ENCODE measurements around the gene KCTD4. TPM values are rescaled to one million over a fixed set of nuclear protein-coding genes. Genes with fewer than 3 reads are reported as not detected.

The KCTD4 gene
- total and polyA plus RNA-seq, 2 donors (not counting 3 experiments of a cell fraction or from before 2014, with no cell fraction given) = not detected

DNA sequence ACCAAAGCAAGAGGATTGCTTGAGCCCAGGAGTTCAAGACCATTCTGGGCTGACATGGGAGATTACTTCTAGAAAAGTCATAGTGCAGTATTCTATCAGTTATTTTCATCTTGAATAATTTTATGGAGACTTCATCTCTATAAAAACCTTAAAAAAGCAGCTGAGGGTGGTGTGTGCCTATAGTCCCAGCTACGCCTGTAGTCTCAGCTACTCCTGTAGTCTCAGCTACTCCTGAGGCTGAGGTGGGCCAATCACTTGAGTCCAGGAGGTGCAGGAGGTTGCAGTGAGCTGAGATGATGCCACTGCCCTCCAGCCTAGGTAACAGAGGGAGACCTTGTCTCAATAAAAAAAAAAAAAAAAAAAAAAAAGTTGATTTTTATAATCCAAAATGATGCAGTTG is 22.1 kb upstream of the KCTD4 start:
- ChIA-PET CTCF (interaction anchor here (1.4 to 1.7 kb wide), 2 partner anchors 15 to 19 kb away, joined by 3 to 4 read pairs; no protein-coding TSS in a partner anchor), POLR2A (no interaction called here)
- Histone ChIP-seq H3K9me3 (replicated peaks; ENCODE audit: control insufficient read depth, insufficient read depth, low read length) (no peaks in the 10 kb centered on the region), H3K9me1 (replicated peaks; ENCODE audit: control insufficient read depth, extremely low read depth, insufficient read depth, low read length) (no peaks in the 10 kb centered on the region), H3K9ac (replicated peaks; ENCODE audit: extremely low read depth, insufficient read depth, low read length) (no peak overlapping the region), H3K79me2 (ENCODE audit: control insufficient read depth, insufficient read depth, low read length) (peaks cover 1% of the 10 kb centered on the region), H3K4me3 (replicated peaks in 1 of 3; ENCODE audit: insufficient read depth in 1 of 3, low read depth in 1 of 3, low read length in 3 of 3) (no peak overlapping the region), H3K36me3 (ENCODE audit: control insufficient read depth in 2 of 2, extremely low read depth in 1 of 2, insufficient read depth in 2 of 2, low read length in 2 of 2) (no peaks in the 10 kb centered on the region), H3K27me3 (ENCODE audit: control insufficient read depth in 2 of 2, insufficient read depth in 2 of 2, low read length in 2 of 2) (no peaks in the 10 kb centered on the region), H3K27ac (ENCODE audit: insufficient read depth, low read depth, low read length) (no peak overlapping the region), H3K4me1 (ENCODE audit: control insufficient read depth, extremely low read depth, insufficient read depth, low read length) (peaks cover 18% of the 10 kb centered on the region), H3K4me2 (ENCODE audit: insufficient read depth, low read length) (no peak overlapping the region), H2AFZ (ENCODE audit: low read depth, low read length) (no peak overlapping the region), H4K20me1 (replicated peaks; ENCODE audit: control insufficient read depth, extremely low read depth, insufficient read depth, low read length) (no peaks in the 10 kb centered on the region)
- DNase-seq (ENCODE audit: low read depth, low spot score) = no peak
- dilution Hi-C loops (cut with MboI; ENCODE audit: extremely low pct_ligation_motif_present, low sequenced_read_pairs) (no loop called here), intact Hi-C loops (cut with micrococcal nuclease) (no loop called here)
- TF ChIP-seq GATA2 (IDR thresholded peaks at IDR 0.05; ENCODE audit: insufficient read depth, insufficient read length, low read depth, low read length) (no peak), POLR2A (IDR thresholded peaks at IDR 0.05; ENCODE audit: low read depth, low read length) (no peak), MYC (IDR thresholded peaks at IDR 0.05; ENCODE audit: low read depth, low read length) (no peak), POLR2AphosphoS5 (IDR thresholded peaks at IDR 0.05; ENCODE audit: insufficient read depth, low read depth, low read length) (no peak), EZH2 (IDR thresholded peaks at IDR 0.05; ENCODE audit: borderline replicate concordance, low read depth, low read length, severe bottlenecking) (no peak), FOS (IDR thresholded peaks at IDR 0.05; ENCODE audit: borderline replicate concordance, insufficient read depth, low read length) (no peak), JUN (IDR thresholded peaks at IDR 0.05; ENCODE audit: borderline replicate concordance, insufficient read depth, insufficient read length, low read depth) (no peak), MAX (IDR thresholded peaks at IDR 0.05; ENCODE audit: insufficient read depth, insufficient read length) (no peak)
- TF ChIP-seq, protein P1, sequence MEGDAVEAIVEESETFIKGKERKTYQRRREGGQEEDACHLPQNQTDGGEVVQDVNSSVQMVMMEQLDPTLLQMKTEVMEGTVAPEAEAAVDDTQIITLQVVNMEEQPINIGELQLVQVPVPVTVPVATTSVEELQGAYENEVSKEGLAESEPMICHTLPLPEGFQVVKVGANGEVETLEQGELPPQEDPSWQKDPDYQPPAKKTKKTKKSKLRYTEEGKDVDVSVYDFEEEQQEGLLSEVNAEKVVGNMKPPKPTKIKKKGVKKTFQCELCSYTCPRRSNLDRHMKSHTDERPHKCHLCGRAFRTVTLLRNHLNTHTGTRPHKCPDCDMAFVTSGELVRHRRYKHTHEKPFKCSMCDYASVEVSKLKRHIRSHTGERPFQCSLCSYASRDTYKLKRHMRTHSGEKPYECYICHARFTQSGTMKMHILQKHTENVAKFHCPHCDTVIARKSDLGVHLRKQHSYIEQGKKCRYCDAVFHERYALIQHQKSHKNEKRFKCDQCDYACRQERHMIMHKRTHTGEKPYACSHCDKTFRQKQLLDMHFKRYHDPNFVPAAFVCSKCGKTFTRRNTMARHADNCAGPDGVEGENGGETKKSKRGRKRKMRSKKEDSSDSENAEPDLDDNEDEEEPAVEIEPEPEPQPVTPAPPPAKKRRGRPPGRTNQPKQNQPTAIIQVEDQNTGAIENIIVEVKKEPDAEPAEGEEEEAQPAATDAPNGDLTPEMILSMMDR (IDR thresholded peaks at IDR 0.05; ENCODE audit: extremely low read depth in 1 of 2, insufficient read depth in 1 of 2, low read depth in 1 of 2, low read length in 2 of 2) = no peak
- no peak for FAIRE-seq
- no TSS peak for BruUV-seq (replicated peaks)
